HUDEP-2 (cell line): ENCODE data around the gene SLC39A12.

Experiments
- DNase-seq, 76 experiments: peaks; one replicate each; lab custom pipeline; 2025; ENCODE audit not compliant: unreplicated experiment in 76 of 76; lab: John Stamatoyannopoulos, UW

Gene SLC39A12

DNA sequence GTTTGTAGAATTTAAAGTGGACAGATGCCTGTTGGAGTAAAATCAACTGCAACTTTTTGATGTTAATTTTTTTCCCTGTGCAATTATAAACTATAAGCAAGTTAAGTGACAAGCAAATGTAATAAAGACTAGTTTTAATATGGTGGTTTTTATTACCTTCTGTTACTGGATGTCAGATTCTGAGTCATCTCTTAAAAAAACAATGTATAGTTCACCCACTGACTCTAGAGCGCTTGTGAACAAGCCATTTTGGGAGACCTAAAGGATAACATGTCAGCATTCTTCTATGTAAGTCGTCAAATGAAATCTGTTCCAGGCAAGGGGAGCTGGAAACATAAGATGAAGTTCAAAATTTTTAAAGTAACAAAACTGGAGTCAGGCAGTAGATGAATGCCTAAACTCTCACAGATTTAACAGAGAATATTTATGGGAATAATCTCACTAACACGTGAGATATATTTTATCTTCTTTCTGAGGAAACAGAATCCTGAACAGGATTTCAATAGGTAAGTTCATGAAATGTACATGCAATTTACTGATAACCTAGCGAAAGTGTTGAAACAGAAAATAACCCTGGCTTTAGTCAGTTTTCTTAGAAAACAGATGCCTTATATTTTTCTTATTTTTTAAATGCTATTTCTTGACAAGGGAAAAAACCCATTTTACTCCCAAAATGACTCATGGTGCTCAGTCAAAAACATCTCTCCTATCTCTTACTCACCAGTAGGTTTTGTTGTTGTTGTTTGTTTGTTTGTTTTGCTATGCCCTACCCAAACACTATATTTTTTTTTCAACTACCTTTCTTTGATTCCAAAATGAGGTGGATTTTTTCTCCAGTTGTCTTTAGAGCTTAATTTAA is 91.7 kb downstream of the SLC39A12 start:
- DNase-seq, result no peak

DNA sequence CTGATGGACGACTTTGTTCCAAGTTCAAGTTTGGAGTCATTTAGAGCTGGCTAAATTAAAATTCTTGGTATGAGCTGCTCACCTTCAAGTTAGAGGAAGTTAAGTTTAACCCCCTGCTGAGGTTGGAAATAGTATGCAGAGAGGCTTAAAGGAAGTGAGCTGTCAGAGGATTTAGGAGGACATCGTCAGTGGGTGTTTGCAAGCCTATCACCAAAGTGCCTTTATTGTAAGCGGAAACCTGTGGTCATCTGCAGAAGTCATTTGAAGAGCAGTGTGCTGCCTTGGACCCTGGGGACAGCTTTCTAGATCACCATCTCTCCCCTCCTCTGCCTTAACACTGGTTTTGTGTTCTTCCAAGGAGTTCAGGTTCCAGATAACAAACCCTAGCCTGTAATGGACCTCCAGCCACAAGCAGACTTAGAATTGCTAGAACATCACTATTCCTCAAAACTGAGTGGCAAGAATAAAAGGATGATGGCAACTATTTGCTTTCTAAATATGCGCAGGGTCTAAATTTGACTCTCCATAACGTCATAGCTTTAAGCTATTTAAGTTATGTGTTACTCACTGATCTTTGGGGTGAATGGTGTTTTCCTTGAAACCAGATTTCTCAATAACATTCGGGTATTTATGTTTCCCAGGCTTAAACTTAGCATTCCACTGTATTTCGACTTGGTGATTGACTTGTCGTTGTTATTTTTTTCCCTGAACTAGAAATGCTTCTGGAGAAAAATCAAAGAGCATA is 93.4 kb downstream of the SLC39A12 start:
- DNase-seq, result no peak

DNA sequence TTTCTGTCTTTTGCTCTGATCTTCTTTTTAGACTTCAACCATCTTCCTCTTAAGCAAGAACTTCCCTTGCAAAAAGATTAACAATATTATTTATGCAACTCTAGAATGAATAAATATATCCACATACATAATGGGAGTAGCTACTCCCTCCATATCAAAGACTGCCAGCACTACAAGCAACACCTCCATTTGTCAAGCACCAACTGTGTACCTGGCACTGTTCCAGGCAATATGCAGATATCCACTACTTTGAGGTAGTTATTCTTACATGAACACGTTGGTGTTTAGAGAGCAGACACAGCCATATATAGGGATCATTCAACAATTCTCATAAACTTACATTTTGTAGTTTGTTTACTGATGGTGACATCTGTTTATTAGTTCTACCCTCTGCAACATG is 104.9 kb downstream of the SLC39A12 start:
- no peak for DNase-seq

DNA sequence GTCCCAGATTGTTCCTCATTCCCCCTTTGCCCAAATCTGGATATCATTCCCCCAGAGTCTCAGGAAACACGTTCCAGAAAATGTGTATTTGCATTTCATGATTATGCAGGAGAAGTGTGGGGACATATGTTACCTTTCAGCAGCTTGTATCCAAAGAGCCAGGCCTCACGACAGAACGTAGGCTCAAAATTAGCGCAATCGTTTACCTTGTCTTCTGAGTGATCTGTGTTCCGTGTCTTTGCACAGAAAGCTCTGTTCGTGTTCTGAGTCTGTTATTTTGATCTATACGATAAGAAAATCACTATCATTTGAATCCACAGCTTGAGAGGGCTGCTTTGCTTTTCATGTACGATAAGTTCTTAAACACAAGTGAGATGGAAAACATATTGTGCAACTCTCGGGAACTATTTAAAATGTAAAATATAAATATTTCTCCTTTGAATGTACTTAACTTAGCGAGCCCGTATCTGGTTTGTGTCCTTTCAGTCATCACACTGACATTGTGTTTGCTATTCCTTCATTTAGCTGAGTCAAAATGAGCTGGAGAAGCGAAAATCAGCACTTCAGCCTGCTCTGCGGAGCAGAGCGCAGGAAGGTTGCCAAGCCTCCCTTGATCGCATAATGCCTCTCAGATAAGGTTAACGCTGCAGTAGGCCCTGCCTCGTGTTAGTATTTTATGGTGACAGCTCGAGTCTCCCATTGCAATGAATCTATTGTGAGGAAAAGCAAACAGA is 108.3 kb downstream of the SLC39A12 start:
- DNase-seq, result no peak

DNA sequence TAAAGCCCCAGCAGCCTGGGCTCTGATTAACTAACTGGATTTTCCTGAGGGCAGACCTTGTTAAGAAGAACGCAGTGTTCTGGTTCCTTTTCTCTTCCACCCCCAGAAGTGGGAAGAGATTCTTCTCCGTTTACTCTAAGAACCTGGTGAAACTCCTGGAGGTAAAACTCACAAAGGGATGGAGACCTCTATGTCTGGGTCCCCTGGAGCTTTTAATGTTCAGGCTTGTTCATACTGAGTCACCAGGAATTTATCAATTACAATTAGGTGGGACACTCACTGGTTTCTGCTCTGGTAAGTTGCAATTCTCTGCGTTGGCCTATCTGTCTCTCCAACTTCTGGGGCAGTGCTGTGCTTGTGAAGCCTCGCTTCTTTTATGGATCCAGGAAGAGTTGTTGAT is 115.2 kb downstream of the SLC39A12 start:
- DNase-seq, result no peak

DNA sequence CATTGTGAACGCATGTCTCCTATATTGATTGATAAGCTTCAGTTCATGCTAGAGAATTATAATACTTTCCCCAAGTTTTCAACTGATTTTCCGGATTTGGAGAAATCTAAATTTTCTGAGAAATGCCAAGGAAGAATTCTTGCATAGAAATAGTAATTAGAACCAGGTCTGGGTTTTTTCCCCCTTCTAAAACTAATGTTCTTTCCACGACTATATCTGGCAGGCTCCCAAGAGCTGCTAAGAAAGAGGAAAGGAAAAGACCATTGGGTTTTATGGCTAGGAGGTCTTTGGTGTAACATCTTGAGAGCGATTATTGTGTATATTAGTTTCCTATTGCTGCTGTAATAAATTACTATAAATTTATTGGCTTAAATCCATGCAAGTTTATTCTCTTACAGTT is 116.7 kb downstream of the SLC39A12 start:
- DNase-seq, result no peak

DNA sequence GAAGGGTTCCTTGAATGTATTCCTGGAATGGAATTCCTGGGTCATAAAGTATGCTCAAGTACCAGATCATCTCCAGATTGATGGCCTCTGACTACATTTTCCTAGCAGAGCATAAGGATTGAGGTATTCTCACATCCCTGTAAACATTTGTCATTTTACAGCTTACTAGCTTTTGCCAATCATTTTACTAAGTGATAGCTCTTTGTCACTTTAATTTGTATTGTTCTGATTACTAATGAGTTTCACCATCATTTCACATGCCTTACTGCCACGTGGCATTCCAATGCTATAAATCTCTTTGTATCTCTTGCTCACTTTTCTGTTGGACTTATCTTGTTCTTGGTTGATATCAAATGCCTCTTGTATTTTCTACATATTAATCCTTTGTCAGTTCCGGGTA is 119.9 kb downstream of the SLC39A12 start:
- DNase-seq, result no peak

DNA sequence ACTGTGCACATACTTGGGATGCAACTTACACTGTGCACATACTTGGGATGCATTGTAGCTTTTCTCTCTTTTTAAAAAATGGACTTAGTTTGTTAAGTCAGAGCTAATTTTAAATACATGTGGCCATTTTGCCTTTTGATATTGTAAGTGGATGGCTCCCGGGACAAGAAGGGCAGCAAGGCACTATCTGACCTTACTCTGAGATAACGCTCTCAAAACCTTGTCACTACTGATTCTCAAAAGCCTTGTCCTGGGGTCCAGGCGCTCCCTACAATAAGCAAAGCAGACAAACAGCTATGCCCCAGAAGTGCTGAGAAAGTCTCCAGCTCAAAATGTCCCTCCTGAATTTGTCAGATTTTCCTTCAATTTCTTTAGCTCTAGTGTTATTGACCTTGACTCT is 121.6 kb downstream of the SLC39A12 start:
- DNase-seq, result no peak

DNA sequence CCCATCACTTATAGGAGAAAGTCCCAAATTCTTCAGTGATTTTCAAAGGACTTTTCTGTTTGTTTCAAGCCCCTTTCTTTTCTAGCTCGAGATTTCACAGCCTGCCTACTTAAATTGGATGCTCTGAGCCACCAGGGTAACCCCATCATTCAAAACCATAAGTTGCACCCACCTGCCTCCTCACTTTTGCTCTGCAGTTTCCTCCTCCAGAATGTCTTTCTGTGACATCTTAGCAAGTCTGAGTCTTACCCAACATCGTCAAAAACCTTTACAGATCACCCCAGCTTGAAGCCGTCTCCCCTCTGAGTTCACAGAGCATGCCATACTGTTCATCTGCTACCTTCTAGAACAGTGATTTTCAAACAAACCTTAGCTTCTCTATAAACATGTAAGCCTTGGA is 124.2 kb downstream of the SLC39A12 start:
- no peak for DNase-seq

DNA sequence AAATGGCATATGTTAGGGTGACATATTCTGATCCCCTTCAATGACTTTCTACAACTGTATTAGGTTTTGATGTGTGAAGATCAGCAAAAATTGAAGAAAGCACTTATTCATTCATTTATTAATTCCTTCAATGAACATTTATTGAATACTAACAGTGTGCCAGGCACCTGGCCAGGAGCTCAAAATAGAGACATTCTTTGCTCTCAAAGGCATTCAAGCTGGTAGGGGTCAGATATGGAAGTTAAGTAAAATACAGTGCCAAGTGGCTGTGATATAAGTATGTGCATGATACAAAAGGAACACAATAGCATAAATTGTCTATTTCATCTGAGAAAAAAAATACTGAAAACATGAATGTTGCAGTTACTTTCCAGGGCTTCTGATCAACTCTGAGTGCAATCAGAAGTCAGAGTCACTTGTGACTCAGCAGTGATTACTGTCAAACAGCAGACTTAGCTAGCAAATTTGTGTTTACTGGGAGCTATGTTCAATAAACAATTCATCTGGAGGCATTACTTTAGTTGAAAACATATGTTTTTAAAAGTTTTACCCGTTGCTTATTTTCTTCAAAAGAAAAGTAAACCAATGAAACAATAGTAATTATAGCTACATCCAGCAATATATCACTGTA is 128.1 kb downstream of the SLC39A12 start:
- no peak for DNase-seq

DNA sequence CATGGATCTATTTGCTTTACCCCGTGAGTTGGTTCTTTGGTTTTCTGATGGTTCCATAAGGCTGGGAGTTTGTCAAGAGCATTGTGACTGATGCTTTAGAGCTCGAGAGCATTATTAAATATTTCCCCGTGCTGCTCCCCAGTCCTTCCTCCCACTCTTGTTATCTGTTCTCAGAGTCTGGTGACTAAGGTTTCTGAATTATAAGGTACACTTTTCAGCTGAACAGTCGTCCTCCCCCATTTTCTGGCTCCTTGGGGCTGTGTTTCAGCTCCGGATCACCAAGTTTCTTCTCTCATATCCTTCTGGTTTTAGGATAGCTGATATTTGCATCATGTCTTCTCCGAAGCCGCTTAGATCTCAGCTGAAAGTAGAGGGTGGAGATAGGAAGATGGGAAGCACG is 130.7 kb downstream of the SLC39A12 start:
- no peak for DNase-seq

DNA sequence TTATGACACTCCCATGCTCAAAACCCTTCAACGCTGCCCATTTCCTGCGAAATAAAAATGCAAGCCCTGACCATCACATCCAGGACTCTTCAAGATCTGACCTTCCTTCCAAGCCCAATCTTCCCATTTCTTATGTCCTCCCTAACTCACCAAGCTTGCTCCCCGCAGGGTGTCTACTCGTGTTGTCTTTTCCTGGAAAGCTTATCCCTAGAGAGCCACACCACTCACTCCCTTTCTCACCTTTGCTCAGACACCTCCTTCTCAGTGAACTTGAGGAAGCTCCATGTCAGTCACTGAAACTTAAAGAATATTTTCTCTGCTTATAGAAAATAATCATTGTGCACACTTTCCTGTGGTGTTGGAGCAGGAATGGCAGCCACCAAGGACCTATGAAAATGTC is 134.1 kb downstream of the SLC39A12 start:
- no peak for DNase-seq

DNA sequence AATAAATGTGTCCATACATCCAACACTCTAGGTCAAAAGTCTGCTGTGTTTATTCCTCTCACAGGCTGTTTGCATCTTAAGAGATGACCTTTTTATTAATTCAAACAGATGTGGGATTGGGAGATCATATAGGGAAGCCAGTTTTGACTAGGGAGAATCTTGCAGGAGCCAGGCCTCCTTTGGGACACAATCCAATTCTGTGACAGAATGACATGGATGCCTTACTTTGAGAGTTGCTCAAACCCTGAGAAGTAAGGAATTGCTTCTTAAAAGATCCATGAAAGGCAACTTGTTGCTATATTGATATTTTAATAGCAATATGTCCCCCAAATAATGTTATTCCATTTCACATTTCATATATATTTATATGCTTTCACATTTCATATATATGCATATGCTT is 135.0 kb downstream of the SLC39A12 start:
- no peak for DNase-seq

DNA sequence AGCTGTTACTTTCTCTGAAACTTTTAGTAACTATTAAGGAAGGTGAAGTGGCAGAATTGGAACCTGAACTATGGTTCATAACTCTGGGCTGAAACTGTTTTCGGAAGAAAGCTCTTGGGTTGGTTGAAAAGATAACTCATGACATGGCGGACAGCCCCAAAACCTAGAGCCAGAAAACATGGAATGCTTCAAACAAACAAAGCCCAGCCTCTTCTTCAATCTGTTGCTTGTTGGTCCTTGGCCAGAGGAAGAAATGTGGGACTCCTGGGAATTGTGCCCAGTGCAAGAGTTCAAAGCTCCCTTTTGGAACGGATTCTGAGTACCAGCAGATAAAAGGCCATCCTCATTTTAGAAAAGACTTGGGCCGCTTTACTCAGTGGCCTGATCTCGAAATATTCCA is 135.6 kb downstream of the SLC39A12 start:
- no peak for DNase-seq
